Measurements from ENCODE around the gene BPIFB6.

GRCh38 chr20:33062105-33062824 lies 30.8 kb downstream of the BPIFB6 start:
- TF ChIP-seq CTCF (IDR thresholded peaks at IDR 0.05) (no peak), USF2 (IDR thresholded peaks at IDR 0.05) (no peak), EHF (CRISPR knock-in tag; IDR thresholded peaks at IDR 0.05) (no peak), POLR2A (IDR thresholded peaks at IDR 0.05; ENCODE audit: low read length) (no peak), PHF8 (IDR thresholded peaks at IDR 0.05; ENCODE audit: borderline replicate concordance, low read depth) (no peak), E2F6 (IDR thresholded peaks at IDR 0.05; ENCODE audit: borderline replicate concordance, low read depth) (no peak), HOXB13 (CRISPR knock-in tag; IDR thresholded peaks at IDR 0.05; ENCODE audit: low read depth) (no peak), GATA3 (IDR thresholded peaks at IDR 0.05; ENCODE audit: borderline replicate concordance) (no peak), RAD21 (conservative IDR thresholded peaks at IDR 0.05 in 1 of 2, IDR thresholded peaks at IDR 0.05 in 1 of 2) (no peak), MAFK (IDR thresholded peaks at IDR 0.05; ENCODE audit: partially characterized antibody) (no peak), NR3C1 (IDR thresholded peaks at IDR 0.05) (no peak)
- TF ChIP-seq, protein P1, sequence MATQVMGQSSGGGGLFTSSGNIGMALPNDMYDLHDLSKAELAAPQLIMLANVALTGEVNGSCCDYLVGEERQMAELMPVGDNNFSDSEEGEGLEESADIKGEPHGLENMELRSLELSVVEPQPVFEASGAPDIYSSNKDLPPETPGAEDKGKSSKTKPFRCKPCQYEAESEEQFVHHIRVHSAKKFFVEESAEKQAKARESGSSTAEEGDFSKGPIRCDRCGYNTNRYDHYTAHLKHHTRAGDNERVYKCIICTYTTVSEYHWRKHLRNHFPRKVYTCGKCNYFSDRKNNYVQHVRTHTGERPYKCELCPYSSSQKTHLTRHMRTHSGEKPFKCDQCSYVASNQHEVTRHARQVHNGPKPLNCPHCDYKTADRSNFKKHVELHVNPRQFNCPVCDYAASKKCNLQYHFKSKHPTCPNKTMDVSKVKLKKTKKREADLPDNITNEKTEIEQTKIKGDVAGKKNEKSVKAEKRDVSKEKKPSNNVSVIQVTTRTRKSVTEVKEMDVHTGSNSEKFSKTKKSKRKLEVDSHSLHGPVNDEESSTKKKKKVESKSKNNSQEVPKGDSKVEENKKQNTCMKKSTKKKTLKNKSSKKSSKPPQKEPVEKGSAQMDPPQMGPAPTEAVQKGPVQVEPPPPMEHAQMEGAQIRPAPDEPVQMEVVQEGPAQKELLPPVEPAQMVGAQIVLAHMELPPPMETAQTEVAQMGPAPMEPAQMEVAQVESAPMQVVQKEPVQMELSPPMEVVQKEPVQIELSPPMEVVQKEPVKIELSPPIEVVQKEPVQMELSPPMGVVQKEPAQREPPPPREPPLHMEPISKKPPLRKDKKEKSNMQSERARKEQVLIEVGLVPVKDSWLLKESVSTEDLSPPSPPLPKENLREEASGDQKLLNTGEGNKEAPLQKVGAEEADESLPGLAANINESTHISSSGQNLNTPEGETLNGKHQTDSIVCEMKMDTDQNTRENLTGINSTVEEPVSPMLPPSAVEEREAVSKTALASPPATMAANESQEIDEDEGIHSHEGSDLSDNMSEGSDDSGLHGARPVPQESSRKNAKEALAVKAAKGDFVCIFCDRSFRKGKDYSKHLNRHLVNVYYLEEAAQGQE (IDR thresholded peaks at IDR 0.05) = no peak
- TF ChIP-seq, protein P2, sequence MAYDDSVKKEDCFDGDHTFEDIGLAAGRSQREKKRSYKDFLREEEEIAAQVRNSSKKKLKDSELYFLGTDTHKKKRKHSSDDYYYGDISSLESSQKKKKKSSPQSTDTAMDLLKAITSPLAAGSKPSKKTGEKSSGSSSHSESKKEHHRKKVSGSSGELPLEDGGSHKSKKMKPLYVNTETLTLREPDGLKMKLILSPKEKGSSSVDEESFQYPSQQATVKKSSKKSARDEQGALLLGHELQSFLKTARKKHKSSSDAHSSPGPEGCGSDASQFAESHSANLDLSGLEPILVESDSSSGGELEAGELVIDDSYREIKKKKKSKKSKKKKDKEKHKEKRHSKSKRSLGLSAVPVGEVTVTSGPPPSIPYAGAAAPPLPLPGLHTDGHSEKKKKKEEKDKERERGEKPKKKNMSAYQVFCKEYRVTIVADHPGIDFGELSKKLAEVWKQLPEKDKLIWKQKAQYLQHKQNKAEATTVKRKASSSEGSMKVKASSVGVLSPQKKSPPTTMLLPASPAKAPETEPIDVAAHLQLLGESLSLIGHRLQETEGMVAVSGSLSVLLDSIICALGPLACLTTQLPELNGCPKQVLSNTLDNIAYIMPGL (CRISPR knock-in tag; IDR thresholded peaks at IDR 0.05; ENCODE audit: borderline replicate concordance) = no peak
- TF ChIP-seq, protein P3, sequence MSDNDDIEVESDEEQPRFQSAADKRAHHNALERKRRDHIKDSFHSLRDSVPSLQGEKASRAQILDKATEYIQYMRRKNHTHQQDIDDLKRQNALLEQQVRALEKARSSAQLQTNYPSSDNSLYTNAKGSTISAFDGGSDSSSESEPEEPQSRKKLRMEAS (IDR thresholded peaks at IDR 0.05) = no peak

All from A549 (cell line).